Smooth muscle cell (in vitro differentiated cells): ENCODE measurements around the gene IMMP2L. TPM values are rescaled to one million over a fixed set of nuclear protein-coding genes. Genes with fewer than 3 reads are reported as not detected.
"Not testable (repeated sequence)": the region's sequence is repeated elsewhere in the genome, so short reads cannot be mapped to it uniquely, and the experiment has no call there.

Experiments used
- DNase-seq: peaks from one replicate; lab custom pipeline; 2025; ENCODE audit not compliant: unreplicated experiment; lab: John Stamatoyannopoulos, UW
- H2AFZ ChIP-seq: fragments of 200-600 bp; sonication (generic); 2 replicates; pipeline ENCODE4 v1.6.0; 2016; ENCODE audit warnings: antibody characterized with exemption, low read depth, mild to moderate bottlenecking
- H3F3A ChIP-seq: fragments of 200-600 bp; sonication (generic); 2 replicates; pipeline ENCODE4 v1.6.0; 2017; ENCODE audit warnings: antibody characterized with exemption, low read depth
- H3K27ac ChIP-seq: fragments of 200-600 bp; sonication (generic); 2 replicates; pipeline ENCODE4 v1.5.1; 2016; ENCODE audit warnings: low read depth, mild to moderate bottlenecking
- H3K27me3 ChIP-seq: fragments of 200-600 bp; sonication (generic); 2 replicates; pipeline ENCODE4 v1.6.1; 2016; ENCODE audit warnings: low read depth, mild to moderate bottlenecking
- H3K36me3 ChIP-seq: fragments of 200-600 bp; sonication (generic); 2 replicates; pipeline ENCODE4 v1.5.1; 2016; ENCODE audit warnings: low read depth
- H3K4me1 ChIP-seq: fragments of 200-600 bp; sonication (generic); 2 replicates; pipeline ENCODE4 v1.5.1; 2016; ENCODE audit warnings: low read depth
- H3K4me2 ChIP-seq: fragments of 200-600 bp; sonication (generic); 2 replicates; pipeline ENCODE4 v1.6.0; 2016; ENCODE audit warnings: mild to moderate bottlenecking
- H3K4me3 ChIP-seq: fragments of 200-600 bp; sonication (generic); 2 replicates; pipeline ENCODE4 v1.5.1; 2016; ENCODE audit warnings: mild to moderate bottlenecking
- H3K79me2 ChIP-seq: fragments of 200-600 bp; sonication (generic); 2 replicates; pipeline ENCODE4 v1.6.0; 2016; ENCODE audit warnings: low read depth, mild to moderate bottlenecking
- H3K9ac ChIP-seq: fragments of 200-600 bp; sonication (generic); 2 replicates; pipeline ENCODE4 v1.6.0; 2016; ENCODE audit warnings: low read depth
- H3K9me3 ChIP-seq: fragments of 200-600 bp; sonication (generic); replicated peaks from 2 replicates; pipeline ENCODE4 v1.5.1; 2016; ENCODE audit warnings: low read depth
- H4K20me1 ChIP-seq: fragments of 200-600 bp; sonication (generic); 2 replicates; pipeline ENCODE4 v1.6.0; 2016; ENCODE audit warnings: low read depth
- CTCF ChIP-seq: fragments of 200-600 bp; sonication (generic); IDR thresholded peaks from 2 replicates; pipeline ENCODE4 v1.5.1; 2017; ENCODE audit warnings: borderline replicate concordance, mild to moderate bottlenecking, antibody characterized with exemption; ENCODE audit not compliant: insufficient read depth, poor library complexity, severe bottlenecking
- WGBS: methylation state at CpG from one replicate; pipeline ENCODE4 v1.1.7; 2016; ENCODE audit warnings: low lambda C conversion rate; 5-methylcytosine and 5-hydroxymethylcytosine counted together
- polyA plus RNA-seq: library from polyadenylated mRNA; unstranded; fragments of >200 nt; fragmentation: Nextera tagmentation; extraction: Ambion mirVana; gene quantifications from 2 replicates; pipeline ENCODE4 v1.2.1, GENCODE V29; 2016
- total RNA-seq: library from RNA; depleted of rRNA; stranded (reverse); fragments of >200 nt; gene quantifications from 2 replicates; pipeline ENCODE4 v1.2.3, GENCODE V29; 2014

The IMMP2L gene
- total and polyA plus RNA-seq, 2 experiments from 2014 or later: 10.9 to 11.1 TPM

GRCh38 chr7:111588065-111588433, 25.8 kb upstream of the IMMP2L start:
- Histone ChIP-seq H3K4me2 (no peak overlapping the region), H3K79me2 (no peaks in the 10 kb centered on the region), H3K36me3 (no peaks in the 10 kb centered on the region), H3K4me1 (no peaks in the 10 kb centered on the region), H3K4me3 (no peak overlapping the region), H3K27ac (no peak overlapping the region), H3K9ac (no peak overlapping the region), H3F3A (no peaks in the 10 kb centered on the region), H3K9me3 (no peaks in the 10 kb centered on the region), H4K20me1 (no peaks in the 10 kb centered on the region), H3K27me3 (no peaks in the 10 kb centered on the region), H2AFZ (no peak overlapping the region)
- WGBS: 91% methylated on average over 3 of the region's 3 CpGs
- no peak for TF ChIP-seq CTCF
- DNase-seq: no peak

GRCh38 chr7:111587410-111588064, 25.2 kb upstream of the IMMP2L start:
- H3K4me2 ChIP-seq: no peak overlapping the region
- H3K36me3 ChIP-seq: no peaks in the 10 kb centered on the region
- H4K20me1 ChIP-seq: no peaks in the 10 kb centered on the region
- H3K4me3 ChIP-seq: no peak overlapping the region
- no peak for TF ChIP-seq CTCF
- no peaks in the 10 kb centered on the region for H3K79me2 ChIP-seq
- H3K9ac ChIP-seq: no peak overlapping the region
- no peak overlapping the region for H2AFZ ChIP-seq
- H3F3A ChIP-seq: no peaks in the 10 kb centered on the region
- H3K4me1 ChIP-seq: no peaks in the 10 kb centered on the region
- DNase-seq: no peak
- H3K9me3 ChIP-seq: no peaks in the 10 kb centered on the region
- no peaks in the 10 kb centered on the region for H3K27me3 ChIP-seq
- no peak overlapping the region for H3K27ac ChIP-seq
- 86% methylated on average over 10 of the region's 10 CpGs for WGBS

- Histone ChIP-seq H3K4me1 (no peaks in the 10 kb centered on the region), H3K27ac (no peak overlapping the region), H3K9ac (no peak overlapping the region), H4K20me1 (no peaks in the 10 kb centered on the region), H3K36me3 (no peaks in the 10 kb centered on the region), H3K9me3 (no peaks in the 10 kb centered on the region), H3K4me2 (no peak overlapping the region), H3K79me2 (no peaks in the 10 kb centered on the region), H3K4me3 (no peak overlapping the region), H2AFZ (no peak overlapping the region), H3F3A (no peaks in the 10 kb centered on the region), H3K27me3 (no peaks in the 10 kb centered on the region)
- no peak for DNase-seq
- WGBS: 57% methylated on average over 4 of the region's 4 CpGs
- no peak for TF ChIP-seq CTCF
These were observed 24.6 kb upstream of the IMMP2L start for GRCh38 chr7:111586711-111587409.

GRCh38 chr7:111581784-111582488, 19.6 kb upstream of the IMMP2L start:
- 96% methylated on average over 29 of the region's 40 CpGs for WGBS
- H3K4me3 ChIP-seq, H3K9ac ChIP-seq, H3F3A ChIP-seq, H3K27me3 ChIP-seq, H3K36me3 ChIP-seq, H2AFZ ChIP-seq, H3K9me3 ChIP-seq, H3K4me1 ChIP-seq, H3K79me2 ChIP-seq, H3K4me2 ChIP-seq, H4K20me1 ChIP-seq, H3K27ac ChIP-seq, DNase-seq: not testable (repeated sequence)

- H3K27ac ChIP-seq, H2AFZ ChIP-seq, H3K36me3 ChIP-seq, H4K20me1 ChIP-seq, H3K27me3 ChIP-seq, H3K9me3 ChIP-seq, H3K9ac ChIP-seq, H3K4me2 ChIP-seq, H3K79me2 ChIP-seq, H3K4me1 ChIP-seq, DNase-seq, H3F3A ChIP-seq, H3K4me3 ChIP-seq: not testable (repeated sequence)
- 93% methylated on average over 7 of the region's 7 CpGs for WGBS
These were observed 18.9 kb upstream of the IMMP2L start for GRCh38 chr7:111581207-111581606.
